PC-9 (cell line): Measurements from ENCODE around the gene TBCB.

ENCODE experiments used
- CTCF ChIP-seq: fragments of 200-600 bp; sonication (generic); conservative IDR thresholded peaks from 2 replicates; pipeline ENCODE4 v1.6.1; 2017; ENCODE audit warnings: mixed run types, antibody characterized with exemption, mild to moderate bottlenecking, moderate library complexity
- EZH2 ChIP-seq: fragments of 200-600 bp; sonication (generic); IDR thresholded peaks from 2 replicates; pipeline ENCODE4 v1.8.0; 2017; ENCODE audit warnings: antibody characterized with exemption, low read depth

DNA sequence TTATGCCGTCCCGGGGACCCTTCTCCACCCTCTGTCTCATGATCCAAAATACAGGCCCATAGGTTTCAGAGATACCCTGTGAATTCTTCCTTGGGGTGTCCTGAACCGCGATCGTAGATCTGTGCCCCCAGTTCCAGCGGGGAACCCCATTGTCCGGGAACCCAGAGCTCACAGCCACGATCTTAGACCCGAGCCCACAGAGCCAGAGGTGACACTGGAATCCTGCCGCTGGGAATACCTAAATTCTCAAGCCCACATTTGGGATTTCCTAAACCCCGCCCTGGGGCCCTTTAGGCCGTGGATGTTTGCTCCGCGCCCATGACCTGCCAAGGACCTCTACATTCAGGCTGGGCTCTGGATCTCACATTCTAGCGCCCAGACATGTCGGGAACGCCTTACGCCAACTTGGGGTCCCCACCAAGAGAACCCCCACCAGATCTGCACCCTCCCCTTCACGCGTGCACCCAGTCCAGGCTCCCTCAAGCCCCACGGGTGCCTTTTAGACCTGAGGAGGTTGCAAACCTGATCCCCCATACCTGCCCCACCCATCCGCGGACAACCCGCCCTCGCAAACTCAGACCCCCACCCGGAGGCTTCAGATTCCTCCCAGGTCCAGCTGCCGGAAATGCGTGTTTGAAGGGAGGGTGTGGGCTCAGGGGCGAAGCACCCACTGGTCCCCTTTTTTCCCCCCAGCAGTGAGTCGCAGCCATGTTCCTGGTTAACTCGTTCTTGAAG lies 25.2 kb downstream of the TBCB start:
- TF ChIP-seq CTCF: no peak
- no peak for TF ChIP-seq EZH2
